ENCODE data around the gene MAP2K2. TPM values are rescaled to one million over a fixed set of nuclear protein-coding genes. Genes with fewer than 3 reads are reported as not detected.
"Not testable (repeated sequence)": the region's sequence is repeated elsewhere in the genome, so short reads cannot be mapped to it uniquely, and the experiment has no call there.

The MAP2K2 gene
- 100 to 1,000 TPM; 101 to 152 (median 141) TPM for total RNA-seq
- total RNA-seq (2013) = 83.5 TPM
- total RNA-seq = 35.6 to 129 (median 91.8) reads per million in 29 experiments

DNA sequence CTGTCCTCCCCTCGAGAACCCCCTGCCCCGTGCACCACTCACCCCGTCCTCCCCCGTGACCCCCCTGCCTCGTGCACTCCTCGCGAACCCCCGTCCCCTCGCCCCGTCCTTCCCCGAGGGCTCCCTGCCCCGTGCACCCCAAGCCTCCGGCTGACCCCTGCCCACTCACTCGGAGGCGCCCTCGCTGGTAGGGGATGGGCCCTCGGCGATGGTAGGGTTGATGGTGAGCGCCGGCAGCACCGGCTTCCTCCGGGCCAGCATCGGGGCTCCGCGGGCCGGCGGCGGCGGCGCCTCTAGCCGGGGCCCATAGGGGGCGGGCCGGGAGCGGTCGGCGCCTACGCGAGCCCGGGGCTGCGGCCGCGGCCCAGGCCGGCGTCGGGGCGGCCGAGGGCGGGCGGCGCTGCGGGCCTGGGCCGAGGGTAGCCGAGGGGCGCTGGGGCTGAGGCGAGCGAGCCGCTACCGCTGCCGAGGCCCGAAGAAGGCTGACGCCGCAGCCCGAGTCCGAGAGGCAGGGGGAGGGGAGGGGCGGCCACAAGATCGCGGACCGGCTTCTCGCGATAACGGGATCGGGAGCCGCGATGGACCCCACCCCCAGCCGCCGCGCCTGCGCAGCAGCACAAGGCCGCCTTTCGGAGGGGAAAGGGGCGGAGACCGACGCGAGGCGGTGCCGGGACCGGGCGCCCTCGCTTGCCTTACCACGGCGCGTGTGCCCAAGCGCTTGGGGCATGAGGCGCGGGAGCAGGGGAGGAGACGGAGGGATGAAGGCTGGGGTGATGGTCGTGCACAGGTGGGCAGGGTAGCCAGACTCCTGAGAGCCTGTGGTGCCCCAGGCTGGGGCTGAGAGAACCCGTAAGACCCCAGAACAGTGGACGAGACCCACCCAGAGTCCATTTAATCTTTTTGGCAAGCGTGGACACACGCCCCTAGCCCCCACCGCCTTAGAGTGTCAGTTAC is at the start of gene MAP2K2:
Gene MAP2K2, minus strand, starts transcription at position 508 of the 954 bp plus-strand sequence. Its CDS starts 247 bp downstream, at position 261.
- Mint-ChIP-seq H3K27ac (peak within 1 kb of the TSS; percentile 90), H3K9me3 (no peaks in the 10 kb centered on the region), H3K27me3 (no peaks in the 10 kb centered on the region), H3K4me3 (peak within 1 kb of the TSS; percentile 85 to 99 (median 93)), H3K36me3 (no peaks in the 10 kb centered on the region), H3K4me1 (peaks cover 20 to 33% (median 29%) of the 10 kb centered on the region in 3 donors)
- peak; percentile 85 to 98 (median 94) for DNase-seq
- Histone ChIP-seq H3K27ac (ENCODE audit: low read length) (peak within 1 kb of the TSS; percentile 68), H3K4me1 (ENCODE audit: control insufficient read depth in 1 of 2, extremely low read depth in 1 of 2, insufficient read depth in 2 of 2, low read length in 2 of 2) (peaks cover 9 to 27% of the 10 kb centered on the region in 2 experiments), H3K9me3 (no peaks in the 10 kb centered on the region), H3K36me3 (ENCODE audit: control insufficient read depth in 2 of 2, extremely low read depth in 1 of 2, insufficient read depth in 1 of 2, low read length in 1 of 2) (peaks cover 4 to 5% of the 10 kb centered on the region in 2 donors), H3K27me3 (replicated peaks in 1 of 2; ENCODE audit: control insufficient read depth in 2 of 2, extremely low read depth in 1 of 2, insufficient read depth in 2 of 2, low read length in 1 of 2) (peaks cover 0 to 2% of the 10 kb centered on the region in 2 experiments), H3K4me3 (ENCODE audit: control insufficient read depth in 1 of 2, extremely low read depth in 1 of 2, low read length in 1 of 2) (peak within 1 kb of the TSS; percentile 62 to 66)
- WGBS (ENCODE audit: insufficient coverage) = under 1% methylated on average over 85 of the region's 102 CpGs
- ChIA-PET POLR2A (no interaction called here), CTCF (no interaction called here)
- peak; percentile 96 to 97 (median 96) for ATAC-seq (replicated peaks in 1 of 4)

DNA sequence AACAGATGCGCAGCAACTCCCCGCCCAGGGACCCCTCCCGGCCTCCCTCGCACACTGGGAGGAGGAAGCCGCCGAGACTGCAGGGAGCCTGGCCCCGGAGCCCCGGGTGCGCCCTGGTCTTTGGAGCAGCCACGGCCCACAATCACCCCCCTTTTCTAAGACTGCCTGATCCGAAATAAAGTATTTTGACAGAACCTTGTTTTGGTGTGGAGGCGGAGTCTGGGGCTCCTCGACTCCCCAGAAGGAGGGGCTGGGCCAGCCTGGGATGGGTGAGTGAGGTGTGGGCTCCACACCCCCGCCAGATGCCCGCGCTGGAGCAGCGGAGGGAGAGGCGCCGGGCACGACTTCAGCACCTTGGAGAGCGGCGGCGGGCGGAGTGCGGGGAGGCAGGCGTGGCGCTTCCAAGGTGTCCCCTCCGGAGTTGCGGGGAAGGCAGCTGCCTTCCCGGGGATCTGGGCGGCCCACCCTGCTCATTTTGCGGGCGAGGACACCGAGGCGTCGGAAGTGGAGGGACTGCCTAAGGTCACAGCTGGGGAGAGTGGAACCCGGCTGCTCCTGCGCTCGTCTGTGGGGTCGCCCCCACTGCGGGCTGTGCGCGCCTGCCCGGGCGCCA is 49.0 kb upstream of the MAP2K2 start:
- CTCF ChIA-PET = no interaction called here
- H3K4me3 ChIP-seq (ENCODE audit: control insufficient read depth in 1 of 2, extremely low read depth in 1 of 2, low read length in 1 of 2) = no peak overlapping the region
- POLR2A ChIA-PET = interaction anchor here in 1 of 2 donors (0.6 kb wide), 1 partner anchor 84 kb away, joined by 5 read pairs; no protein-coding TSS in a partner anchor
- DNase-seq (peak; percentile 18 to 81 (median 59)), ATAC-seq (replicated peaks in 1 of 4) (peak; percentile 71 to 91 (median 74))
- H3K36me3 ChIP-seq (ENCODE audit: control insufficient read depth in 2 of 2, extremely low read depth in 1 of 2, insufficient read depth in 1 of 2, low read length in 1 of 2) = peaks cover 3 to 14% of the 10 kb centered on the region in 2 donors
- H3K27ac ChIP-seq (ENCODE audit: low read length) = no peak overlapping the region
- peaks cover 0 to 32% of the 10 kb centered on the region in 2 experiments for H3K27me3 ChIP-seq (replicated peaks in 1 of 2; ENCODE audit: control insufficient read depth in 2 of 2, extremely low read depth in 1 of 2, insufficient read depth in 2 of 2, low read length in 1 of 2)
- Mint-ChIP-seq H3K9me3 (no peaks in the 10 kb centered on the region), H3K36me3 (peaks cover 10% of the 10 kb centered on the region), H3K4me1 (peaks cover 0 to 6% (median 3%) of the 10 kb centered on the region in 3 donors), H3K27ac (no peak overlapping the region), H3K4me3 (no peak overlapping the region), H3K27me3 (peaks cover 12 to 25% of the 10 kb centered on the region in 2 donors)
- 13% methylated on average over 38 of the region's 45 CpGs for WGBS (ENCODE audit: insufficient coverage)
- peaks cover 0 to 10% of the 10 kb centered on the region in 2 experiments for H3K4me1 ChIP-seq (ENCODE audit: control insufficient read depth in 1 of 2, extremely low read depth in 1 of 2, insufficient read depth in 2 of 2, low read length in 2 of 2)
- no peaks in the 10 kb centered on the region for H3K9me3 ChIP-seq

DNA sequence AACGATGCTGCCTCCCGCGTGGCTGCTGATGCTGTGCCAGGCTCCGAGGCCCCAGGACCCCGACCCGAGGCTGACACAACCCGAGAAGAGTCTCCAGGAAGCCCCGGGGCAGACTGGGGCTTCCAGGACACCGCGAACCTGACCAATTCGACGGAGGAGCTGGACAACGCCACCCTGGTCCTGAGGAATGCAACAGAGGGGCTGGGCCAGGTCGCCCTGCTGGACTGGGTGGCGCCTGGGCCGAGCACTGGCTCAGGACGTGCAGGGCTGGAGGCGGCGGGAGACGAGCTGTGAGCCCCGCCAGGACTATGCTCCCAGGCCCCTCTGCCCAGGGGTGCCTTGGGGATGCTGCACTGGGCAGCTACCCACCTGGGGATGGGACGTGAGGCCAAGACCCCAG is 47.8 kb upstream of the MAP2K2 start:
- ATAC-seq (replicated peaks in 1 of 4) = no peak
- peaks cover 21 to 35% of the 10 kb centered on the region in 2 donors for H3K27me3 Mint-ChIP-seq
- ChIA-PET CTCF (interaction anchor here in 1 of 2 donors (0.5 kb wide), 1 partner anchor 165 kb away, joined by 4 read pairs; no protein-coding TSS in a partner anchor), POLR2A (no interaction called here)
- Histone ChIP-seq H3K4me3 (ENCODE audit: control insufficient read depth in 1 of 2, extremely low read depth in 1 of 2, low read length in 1 of 2) (no peak overlapping the region), H3K27me3 (replicated peaks in 1 of 2; ENCODE audit: control insufficient read depth in 2 of 2, extremely low read depth in 1 of 2, insufficient read depth in 2 of 2, low read length in 1 of 2) (peaks cover 0 to 39% of the 10 kb centered on the region in 2 experiments), H3K9me3 (no peaks in the 10 kb centered on the region), H3K4me1 (ENCODE audit: control insufficient read depth in 1 of 2, extremely low read depth in 1 of 2, insufficient read depth in 2 of 2, low read length in 2 of 2) (peaks cover 0 to 10% of the 10 kb centered on the region in 2 experiments), H3K27ac (ENCODE audit: low read length) (no peak overlapping the region), H3K36me3 (ENCODE audit: control insufficient read depth in 2 of 2, extremely low read depth in 1 of 2, insufficient read depth in 1 of 2, low read length in 1 of 2) (peaks cover 3 to 10% of the 10 kb centered on the region in 2 donors)
- peaks cover 0 to 6% (median 3%) of the 10 kb centered on the region in 3 donors for H3K4me1 Mint-ChIP-seq
- no peak overlapping the region for H3K4me3 Mint-ChIP-seq
- no peaks in the 10 kb centered on the region for H3K9me3 Mint-ChIP-seq
- WGBS (ENCODE audit: insufficient coverage) = 61% methylated on average over 21 of the region's 22 CpGs
- DNase-seq = no peak
- H3K36me3 Mint-ChIP-seq = peaks cover 7% of the 10 kb centered on the region
- no peak overlapping the region for H3K27ac Mint-ChIP-seq

DNA sequence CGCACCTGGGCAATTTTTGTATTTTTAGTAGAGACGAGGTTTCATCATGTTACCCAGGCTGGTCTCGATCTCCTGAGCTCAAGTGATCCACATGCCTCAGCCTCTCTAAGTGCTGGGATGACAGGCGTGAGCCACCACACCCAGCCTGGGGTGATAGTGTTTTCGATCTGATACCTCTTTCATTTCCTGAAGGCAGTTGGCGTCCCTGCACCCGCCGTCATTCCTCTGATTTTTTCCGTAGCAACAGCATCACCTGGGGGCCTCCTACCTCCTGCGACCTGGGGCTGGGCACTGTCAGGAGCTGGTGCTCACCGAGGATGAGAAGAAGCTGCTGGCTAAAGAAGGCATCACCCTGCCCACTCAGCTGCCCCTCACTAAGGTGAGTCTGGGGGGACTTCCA is 40.3 kb upstream of the MAP2K2 start:
- peaks cover 18 to 31% of the 10 kb centered on the region in 2 donors for H3K27me3 Mint-ChIP-seq
- no peak for DNase-seq
- 59% methylated on average over 11 of the region's 11 CpGs for WGBS (ENCODE audit: insufficient coverage)
- ChIA-PET POLR2A (no interaction called here), CTCF (no interaction called here)
- H3K9me3 ChIP-seq = no peaks in the 10 kb centered on the region
- H3K27me3 ChIP-seq (replicated peaks in 1 of 2; ENCODE audit: control insufficient read depth in 2 of 2, extremely low read depth in 1 of 2, insufficient read depth in 2 of 2, low read length in 1 of 2) = peaks cover 0 to 37% of the 10 kb centered on the region in 2 experiments
- H3K36me3 ChIP-seq (ENCODE audit: control insufficient read depth in 2 of 2, extremely low read depth in 1 of 2, insufficient read depth in 1 of 2, low read length in 1 of 2) = no peaks in the 10 kb centered on the region
- H3K9me3 Mint-ChIP-seq = no peaks in the 10 kb centered on the region
- no peaks in the 10 kb centered on the region for H3K36me3 Mint-ChIP-seq
- no peak overlapping the region for H3K4me3 ChIP-seq (ENCODE audit: control insufficient read depth in 1 of 2, extremely low read depth in 1 of 2, low read length in 1 of 2)
- H3K4me3 Mint-ChIP-seq = no peak overlapping the region
- H3K27ac ChIP-seq (ENCODE audit: low read length) = no peak overlapping the region
- no peaks in the 10 kb centered on the region for H3K4me1 Mint-ChIP-seq
- H3K27ac Mint-ChIP-seq = no peak overlapping the region
- H3K4me1 ChIP-seq (ENCODE audit: control insufficient read depth in 1 of 2, extremely low read depth in 1 of 2, insufficient read depth in 2 of 2, low read length in 2 of 2) = no peaks in the 10 kb centered on the region
- no peak for ATAC-seq (replicated peaks in 1 of 4)

DNA sequence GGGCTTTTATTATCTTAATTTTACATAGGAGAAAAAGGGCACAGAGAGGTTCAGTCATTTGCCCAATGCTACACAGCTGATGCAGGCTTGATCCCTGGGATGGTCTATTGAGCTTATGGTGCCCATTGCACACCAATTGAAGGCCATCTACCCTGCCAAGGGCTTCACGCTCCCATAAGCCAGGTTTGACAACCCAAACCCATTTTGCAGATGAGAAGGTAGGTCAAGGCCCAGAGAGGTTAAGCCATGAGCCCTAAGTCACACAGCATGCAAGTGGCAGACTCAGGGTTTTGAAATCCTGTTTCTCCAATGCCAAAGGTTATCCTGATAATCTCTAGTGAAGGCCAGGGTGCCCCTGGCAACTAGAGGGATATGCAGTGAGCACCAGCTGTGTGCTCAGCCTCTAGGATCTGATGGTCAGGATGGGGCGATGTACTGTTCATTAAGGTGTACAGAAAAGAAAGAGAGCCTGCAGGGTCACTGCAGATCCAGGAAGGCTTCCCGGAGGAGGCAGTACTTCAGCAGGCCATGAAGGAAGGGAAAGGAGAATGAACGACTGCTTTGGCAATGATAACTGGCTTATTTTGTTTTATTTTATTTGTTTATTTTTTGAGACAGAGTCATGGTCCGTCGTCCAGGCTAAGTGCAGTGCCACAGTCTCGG is 37.6 kb upstream of the MAP2K2 start:
- no peak overlapping the region for H3K4me3 Mint-ChIP-seq
- no peaks in the 10 kb centered on the region for H3K9me3 Mint-ChIP-seq
- WGBS (ENCODE audit: insufficient coverage) = 92% methylated on average over 3 of the region's 7 CpGs
- H3K27me3 Mint-ChIP-seq = peaks cover 2 to 10% of the 10 kb centered on the region in 2 donors
- Histone ChIP-seq H3K4me3 (ENCODE audit: control insufficient read depth in 1 of 2, extremely low read depth in 1 of 2, low read length in 1 of 2) (no peak overlapping the region), H3K27me3 (replicated peaks in 1 of 2; ENCODE audit: control insufficient read depth in 2 of 2, extremely low read depth in 1 of 2, insufficient read depth in 2 of 2, low read length in 1 of 2) (peaks cover 0 to 30% of the 10 kb centered on the region in 2 experiments), H3K4me1 (ENCODE audit: control insufficient read depth in 1 of 2, extremely low read depth in 1 of 2, insufficient read depth in 2 of 2, low read length in 2 of 2) (no peaks in the 10 kb centered on the region), H3K27ac (ENCODE audit: low read length) (no peak overlapping the region), H3K36me3 (ENCODE audit: control insufficient read depth in 2 of 2, extremely low read depth in 1 of 2, insufficient read depth in 1 of 2, low read length in 1 of 2) (no peaks in the 10 kb centered on the region), H3K9me3 (no peaks in the 10 kb centered on the region)
- H3K27ac Mint-ChIP-seq = no peak overlapping the region
- ChIA-PET CTCF (no interaction called here), POLR2A (no interaction called here)
- ATAC-seq (replicated peaks in 1 of 4) (no peak), DNase-seq (no peak)
- H3K36me3 Mint-ChIP-seq = no peaks in the 10 kb centered on the region
- H3K4me1 Mint-ChIP-seq = no peaks in the 10 kb centered on the region

DNA sequence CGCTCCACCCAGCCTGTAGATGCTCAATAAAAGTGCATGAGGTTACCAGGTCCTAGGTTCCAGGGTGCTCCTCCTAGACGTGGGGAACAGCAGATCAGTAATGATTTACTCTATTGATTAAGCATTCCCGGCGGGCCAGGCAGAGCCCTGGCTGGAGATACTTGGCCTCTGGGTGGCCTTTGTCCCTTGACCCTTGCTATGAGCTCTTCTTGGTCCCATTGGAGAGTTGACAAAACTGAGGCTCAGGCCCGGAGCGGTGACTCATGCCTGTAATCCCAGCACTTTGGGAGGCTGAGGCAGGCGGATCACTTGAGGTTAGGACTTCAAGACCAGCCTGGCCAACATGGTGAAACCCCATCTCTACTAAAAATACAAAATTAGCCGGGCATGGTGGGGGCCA is 34.0 kb upstream of the MAP2K2 start:
- H3K4me3 ChIP-seq (ENCODE audit: control insufficient read depth in 1 of 2, extremely low read depth in 1 of 2, low read length in 1 of 2); ATAC-seq (replicated peaks in 1 of 4); H3K4me1 Mint-ChIP-seq; H3K4me1 ChIP-seq (ENCODE audit: control insufficient read depth in 1 of 2, extremely low read depth in 1 of 2, insufficient read depth in 2 of 2, low read length in 2 of 2); H3K27me3 Mint-ChIP-seq; POLR2A ChIA-PET; H3K9me3 ChIP-seq; DNase-seq; H3K4me3 Mint-ChIP-seq; H3K36me3 Mint-ChIP-seq; H3K27ac Mint-ChIP-seq; H3K36me3 ChIP-seq (ENCODE audit: control insufficient read depth in 2 of 2, extremely low read depth in 1 of 2, insufficient read depth in 1 of 2, low read length in 1 of 2); H3K27ac ChIP-seq (ENCODE audit: low read length); H3K9me3 Mint-ChIP-seq; CTCF ChIA-PET: not testable (repeated sequence)
- WGBS (ENCODE audit: insufficient coverage) = 85% methylated on average over 7 of the region's 8 CpGs
- H3K27me3 ChIP-seq (replicated peaks in 1 of 2; ENCODE audit: control insufficient read depth in 2 of 2, extremely low read depth in 1 of 2, insufficient read depth in 2 of 2, low read length in 1 of 2) = peaks cover 0 to 15% of the 10 kb centered on the region in 2 experiments

All from T-cell (primary cell).